Mesenchymal stem cell (in vitro differentiated cells and primary cell): Measurements from ENCODE around the gene POLR2J3.
"Not testable (repeated sequence)": the region's sequence is repeated elsewhere in the genome, so short reads cannot be mapped to it uniquely, and the experiment has no call there.

Experiments
- DNase-seq: peaks from one replicate; pipeline ENCODE4 v3.0.0-alpha.2; 2013
- H2AFZ ChIP-seq: one replicate; pipeline ENCODE4 v1.6.1; 2013; ENCODE audit warnings: low read depth, mild to moderate bottlenecking, control low read depth, inconsistent platforms, low read length, moderate library complexity
- H2AK5ac ChIP-seq: 2 replicates; pipeline ENCODE4 v1.6.1; 2013; ENCODE audit warnings: low read length, moderate library complexity, mild to moderate bottlenecking, inconsistent platforms; ENCODE audit not compliant: severe bottlenecking
- H2BK120ac ChIP-seq: one replicate; pipeline ENCODE4 v1.6.1; 2013; ENCODE audit warnings: low read depth, mild to moderate bottlenecking, inconsistent platforms, low read length, moderate library complexity
- H2BK12ac ChIP-seq, 2 experiments: one replicate each; pipeline ENCODE4 v1.6.1; 2013; ENCODE audit warnings: inconsistent platforms in 2 of 2, low read length in 2 of 2, mild to moderate bottlenecking in 2 of 2, moderate library complexity in 2 of 2, control low read depth in 1 of 2
- H2BK15ac ChIP-seq: one replicate; pipeline ENCODE4 v1.6.1; 2013; ENCODE audit warnings: mild to moderate bottlenecking, low read depth, inconsistent platforms; ENCODE audit not compliant: poor library complexity, severe bottlenecking
- H2BK5ac ChIP-seq: 2 replicates; pipeline ENCODE4 v1.6.1; 2013; ENCODE audit warnings: low read depth, mild to moderate bottlenecking, low read length, control low read depth, inconsistent platforms; ENCODE audit not compliant: poor library complexity, severe bottlenecking
- H3K14ac ChIP-seq, 2 experiments: one replicate each; pipeline ENCODE4 v1.6.1; 2013; ENCODE audit warnings: inconsistent platforms in 2 of 2, low read length in 2 of 2, control low read depth in 1 of 2, mild to moderate bottlenecking in 1 of 2, moderate library complexity in 1 of 2
- H3K18ac ChIP-seq, 2 experiments: one replicate each; pipeline ENCODE4 v1.6.1; 2013; ENCODE audit warnings: inconsistent platforms in 2 of 2, low read length in 2 of 2, control low read depth in 1 of 2, low read depth in 1 of 2, mild to moderate bottlenecking in 1 of 2
- H3K23ac ChIP-seq, 2 experiments: one replicate each; pipeline ENCODE4 v1.6.1; 2013; ENCODE audit warnings: inconsistent platforms in 2 of 2, low read length in 2 of 2, mild to moderate bottlenecking in 2 of 2, moderate library complexity in 2 of 2, control low read depth in 1 of 2
- H3K27ac ChIP-seq: 2 replicates; pipeline ENCODE4 v1.5.1; 2013; ENCODE audit warnings: mild to moderate bottlenecking, moderate library complexity, low read length, control low read depth, inconsistent platforms; ENCODE audit not compliant: poor library complexity, severe bottlenecking
- H3K27me3 ChIP-seq, 2 experiments: 2 replicates each; pipeline versions ENCODE4 v1.6.1 to v1.7.0; 2013; ENCODE audit warnings: low read length in 2 of 2, mild to moderate bottlenecking in 2 of 2, moderate library complexity in 2 of 2, control low read depth in 1 of 2, inconsistent platforms in 1 of 2; ENCODE audit not compliant: control insufficient read depth in 1 of 2, insufficient read depth in 1 of 2
- H3K36me3 ChIP-seq, 2 experiments: 2 replicates each; pipeline versions ENCODE4 v1.6.1 to v1.7.0; 2013; ENCODE audit warnings: low read length in 2 of 2, control low read depth in 1 of 2, inconsistent platforms in 1 of 2, low read depth in 1 of 2, mild to moderate bottlenecking in 1 of 2; ENCODE audit not compliant: insufficient read depth in 2 of 2, control insufficient read depth in 1 of 2
- H3K4ac ChIP-seq, 2 experiments: one replicate each; pipeline ENCODE4 v1.6.1; 2013; ENCODE audit warnings: inconsistent platforms in 2 of 2, low read length in 2 of 2, mild to moderate bottlenecking in 2 of 2, moderate library complexity in 2 of 2, control low read depth in 1 of 2, low read depth in 1 of 2
- H3K4me1 ChIP-seq: 2 replicates; pipeline ENCODE4 v1.6.1; 2013; ENCODE audit warnings: low read depth, low read length, control low read depth; ENCODE audit not compliant: control insufficient read depth, insufficient read depth
- H3K4me2 ChIP-seq: 2 replicates; pipeline ENCODE4 v1.6.1; 2013; ENCODE audit warnings: low read length, mild to moderate bottlenecking, inconsistent platforms; ENCODE audit not compliant: poor library complexity, severe bottlenecking
- H3K4me3 ChIP-seq, 2 experiments: 2 replicates each; pipeline versions ENCODE4 v1.5.1 to v1.7.0; 2013; ENCODE audit warnings: low read length in 2 of 2, mild to moderate bottlenecking in 2 of 2, control low read depth in 1 of 2, low read depth in 1 of 2; ENCODE audit not compliant: insufficient read depth in 1 of 2
- H3K79me1 ChIP-seq: replicated peaks from 2 replicates; pipeline ENCODE4 v1.6.1; 2013; ENCODE audit warnings: mild to moderate bottlenecking, control low read depth, low read length, inconsistent platforms; ENCODE audit not compliant: poor library complexity, severe bottlenecking
- H3K9ac ChIP-seq: 2 replicates; pipeline ENCODE4 v1.7.0; 2013; ENCODE audit warnings: mild to moderate bottlenecking, low read length, moderate library complexity
- H3K9me3 ChIP-seq: 2 replicates; pipeline ENCODE4 v1.7.0; 2013; ENCODE audit warnings: mild to moderate bottlenecking, low read length; ENCODE audit not compliant: control insufficient read depth
- H4K8ac ChIP-seq: one replicate; pipeline ENCODE4 v1.6.1; 2013; ENCODE audit warnings: inconsistent platforms, mild to moderate bottlenecking, low read length, moderate library complexity
- H4K91ac ChIP-seq: one replicate; pipeline ENCODE4 v1.6.1; 2013; ENCODE audit warnings: mild to moderate bottlenecking, low read length, inconsistent platforms
- WGBS: methylation state at CpG from one replicate; pipeline ENCODE4 v1.1.7; 2013; ENCODE audit warnings: mixed read lengths; 5-methylcytosine and 5-hydroxymethylcytosine counted together

POLR2J3 gene

GRCh38 chr7:102593637-102594334 is 21.4 kb upstream of the POLR2J3 start:
- not testable (repeated sequence) for H2BK12ac ChIP-seq, H3K36me3 ChIP-seq, H3K9ac ChIP-seq, H2BK15ac ChIP-seq, H3K14ac ChIP-seq, H4K8ac ChIP-seq, H3K9me3 ChIP-seq, H3K4ac ChIP-seq, H3K79me1 ChIP-seq, H2BK5ac ChIP-seq, H4K91ac ChIP-seq, H2AK5ac ChIP-seq, DNase-seq, H3K27ac ChIP-seq, H3K27me3 ChIP-seq, H3K4me3 ChIP-seq, H3K4me2 ChIP-seq, H3K23ac ChIP-seq, H3K4me1 ChIP-seq, H2BK120ac ChIP-seq, H3K18ac ChIP-seq, H2AFZ ChIP-seq
- WGBS, result no CpG with 5 or more reads among the region's 68 CpGs

- H3K36me3 ChIP-seq, H3K27ac ChIP-seq, H2AFZ ChIP-seq, DNase-seq, H3K27me3 ChIP-seq, H3K4ac ChIP-seq, H2BK15ac ChIP-seq, H2BK12ac ChIP-seq, H3K9me3 ChIP-seq, H3K4me2 ChIP-seq, H3K14ac ChIP-seq, H2AK5ac ChIP-seq, H2BK5ac ChIP-seq, H3K9ac ChIP-seq, H3K23ac ChIP-seq, H4K8ac ChIP-seq, H3K79me1 ChIP-seq, H3K18ac ChIP-seq, H4K91ac ChIP-seq, H3K4me1 ChIP-seq, H2BK120ac ChIP-seq, H3K4me3 ChIP-seq: not testable (repeated sequence)
- no CpG with 5 or more reads among the region's 26 CpGs for WGBS
Measured at GRCh38 chr7:102592477-102593019, 20.2 kb upstream of the POLR2J3 start.

- H3K27ac ChIP-seq, DNase-seq, H3K79me1 ChIP-seq, H2BK15ac ChIP-seq, H4K91ac ChIP-seq, H3K14ac ChIP-seq, H3K36me3 ChIP-seq, H3K23ac ChIP-seq, H3K9ac ChIP-seq, H3K4me1 ChIP-seq, H3K18ac ChIP-seq, H3K9me3 ChIP-seq, H2BK12ac ChIP-seq, H2BK5ac ChIP-seq, H3K4me2 ChIP-seq, H4K8ac ChIP-seq, H3K4me3 ChIP-seq, H3K27me3 ChIP-seq, H2AFZ ChIP-seq, H2AK5ac ChIP-seq, H2BK120ac ChIP-seq, H3K4ac ChIP-seq: not testable (repeated sequence)
- no CpG with 5 or more reads among the region's 9 CpGs for WGBS
Measured at GRCh38 chr7:102589857-102590256, 17.5 kb upstream of the POLR2J3 start.

- H2BK12ac ChIP-seq, H2BK5ac ChIP-seq, H2BK120ac ChIP-seq, H2AK5ac ChIP-seq, H2AFZ ChIP-seq, H3K79me1 ChIP-seq, H3K36me3 ChIP-seq, H3K4me3 ChIP-seq, H3K27ac ChIP-seq, H3K14ac ChIP-seq, H3K23ac ChIP-seq, H3K4ac ChIP-seq, H4K8ac ChIP-seq, DNase-seq, H3K9me3 ChIP-seq, H3K18ac ChIP-seq, H4K91ac ChIP-seq, H3K27me3 ChIP-seq, H3K9ac ChIP-seq, H3K4me1 ChIP-seq, H2BK15ac ChIP-seq, H3K4me2 ChIP-seq: not testable (repeated sequence)
- no CpG with 5 or more reads among the region's 5 CpGs for WGBS
Measured at GRCh38 chr7:102583495-102583894, 11.1 kb upstream of the POLR2J3 start.
